B cell (primary cell): ENCODE measurements around the gene KIAA0232. TPM values are rescaled to one million over a fixed set of nuclear protein-coding genes. Genes with fewer than 3 reads are reported as not detected.

Experiments used
- ATAC-seq: fragments of 200-7000 bp; cut with Tn5 transposase; one replicate; pipeline ENCODE4 v1.10.0; 2021; ENCODE audit warnings: low read depth, mild to moderate bottlenecking, moderate number of reproducible peaks, moderate library complexity
- CTCF ChIA-PET: fragments of 350-600 bp; sonication (Branson Sonifier 250); formaldehyde crosslinking; loops from one replicate; lab custom pipeline; 2021; ENCODE audit warnings: antibody characterized with exemption, inconsistent platforms; lab: Charles Lee
- POLR2A ChIA-PET: fragments of 350-600 bp; sonication (Branson Sonifier 250); formaldehyde crosslinking; loops from one replicate; lab custom pipeline; 2021; ENCODE audit warnings: antibody characterized with exemption; lab: Charles Lee
- DNase-seq: peaks from one replicate; pipeline ENCODE4 v3.0.0; 2013
- H2AFZ ChIP-seq: 2 replicates; pipeline ENCODE4 v1.6.1; 2012; ENCODE audit warnings: mild to moderate bottlenecking, low read depth, low read length; ENCODE audit not compliant: insufficient read depth, poor library complexity, severe bottlenecking
- H3K27ac ChIP-seq, 2 donors: 1 replicate in 1 of 2; 2 replicates in 1 of 2; pipeline ENCODE4 v1.5.1; 2012 to 2013; ENCODE audit warnings: low read length in 2 of 2, mild to moderate bottlenecking in 2 of 2, moderate library complexity in 1 of 2
- H3K27me3 ChIP-seq, 4 experiments: fragments of 200-600 bp in 1 of 4; sonication (generic) in 1 of 4; replicated peaks in 1 of 4; 1 replicate in 2 of 4; 2 replicates in 2 of 4; pipeline versions ENCODE4 v1.6.1 to v1.7.0; 2013 to 2016; ENCODE audit warnings: low read length in 3 of 4, mild to moderate bottlenecking in 2 of 4, mixed read lengths in 1 of 4, moderate library complexity in 1 of 4; ENCODE audit not compliant: insufficient read depth in 4 of 4, control insufficient read depth in 3 of 4; ENCODE audit errors: control extremely low read depth in 1 of 4
- H3K36me3 ChIP-seq, 2 experiments: replicated peaks in 1 of 2; 1 replicate in 1 of 2; 2 replicates in 1 of 2; pipeline versions ENCODE4 v1.6.1 to v1.7.1; 2013; ENCODE audit warnings: low read length in 1 of 2; ENCODE audit not compliant: insufficient read depth in 2 of 2, control insufficient read depth in 1 of 2; ENCODE audit errors: control extremely low read depth in 1 of 2, extremely low read depth in 1 of 2
- H3K4me1 ChIP-seq, 2 donors: fragments of 200-600 bp in 1 of 2; sonication (generic) in 1 of 2; 1 replicate in 1 of 2; 2 replicates in 1 of 2; pipeline versions ENCODE4 v1.5.1 to v1.6.1; 2013 to 2017; ENCODE audit warnings: low read length in 2 of 2; ENCODE audit not compliant: control insufficient read depth in 2 of 2, insufficient read depth in 2 of 2
- H3K4me2 ChIP-seq: replicated peaks from 2 replicates; pipeline ENCODE3; 2012; ENCODE audit warnings: mild to moderate bottlenecking, low read depth, low read length; ENCODE audit not compliant: poor library complexity, severe bottlenecking
- H3K4me3 ChIP-seq, 5 experiments: fragments of 200-600 bp in 1 of 5; sonication (generic) in 1 of 5; 1 replicate in 3 of 5; 2 replicates in 2 of 5; pipeline versions ENCODE4 v1.5.1 to v1.7.0; 2011 to 2016; ENCODE audit warnings: low read length in 4 of 5, mild to moderate bottlenecking in 4 of 5, low read depth in 2 of 5, control low read depth in 1 of 5, moderate library complexity in 1 of 5; ENCODE audit not compliant: insufficient read depth in 1 of 5; ENCODE audit errors: control extremely low read depth in 1 of 5, extremely low read depth in 1 of 5
- H3K79me2 ChIP-seq: fragments of 200-600 bp; sonication (generic); one replicate; pipeline ENCODE4 v1.6.0; 2016; ENCODE audit warnings: low read length; ENCODE audit not compliant: control insufficient read depth, insufficient read depth
- H3K9ac ChIP-seq: fragments of 200-600 bp; sonication (generic); 2 replicates; pipeline ENCODE4 v1.6.1; 2017; ENCODE audit warnings: mild to moderate bottlenecking, low read length, moderate library complexity
- H3K9me3 ChIP-seq, 3 donors: one replicate each; pipeline versions ENCODE4 v1.6.1 to v1.7.1; 2013; ENCODE audit warnings: low read length in 2 of 3; ENCODE audit not compliant: control insufficient read depth in 2 of 3, insufficient read depth in 1 of 3; ENCODE audit errors: control extremely low read depth in 1 of 3
- H4K20me1 ChIP-seq: 2 replicates; pipeline ENCODE4 v1.6.0; 2012; ENCODE audit warnings: mild to moderate bottlenecking, low read length; ENCODE audit not compliant: insufficient read depth, control insufficient read depth, poor library complexity, severe bottlenecking
- H3K27ac Mint-ChIP-seq: one replicate; pipeline ENCODE4 v1.8.0; 2021; ENCODE audit warnings: mixed read lengths
- H3K27me3 Mint-ChIP-seq: one replicate; pipeline ENCODE4 v1.8.0; 2021; ENCODE audit warnings: mixed read lengths
- H3K4me1 Mint-ChIP-seq: one replicate; pipeline ENCODE4 v1.8.0; 2021; ENCODE audit warnings: mixed read lengths
- H3K4me3 Mint-ChIP-seq: one replicate; pipeline ENCODE4 v1.8.0; 2021; ENCODE audit warnings: mixed read lengths
- H3K9me3 Mint-ChIP-seq: one replicate; pipeline ENCODE4 v1.8.0; 2022; ENCODE audit warnings: mixed read lengths; ENCODE audit not compliant: insufficient read depth
- EZH2 ChIP-seq: IDR thresholded peaks from 2 replicates; pipeline ENCODE4 v1.6.1; 2012; ENCODE audit warnings: borderline replicate concordance, low read depth, mild to moderate bottlenecking, moderate library complexity, low read length; ENCODE audit not compliant: insufficient read depth, poor library complexity, severe bottlenecking
- WGBS: methylation state at CpG from one replicate; pipeline ENCODE4 v1.1.5; 2013; ENCODE audit warnings: missing lambda C conversion rate; ENCODE audit not compliant: insufficient coverage; 5-methylcytosine and 5-hydroxymethylcytosine counted together
- intact Hi-C: fragments of 100-400 bp; cut with micrococcal nuclease; formaldehyde crosslinking; loops from one replicate; pipeline ENCODE4 v1.10.0; 2022
- polyA plus RNA-seq: library from polyadenylated mRNA; depleted of rRNA; stranded (reverse); fragments of >200 nt; gene quantifications from 2 replicates; pipeline ENCODE4 v1.2.3, GENCODE V29; 2012
- total RNA-seq, 2 donors: library from RNA; stranded (reverse); fragments of 120-200 nt in 1 of 2; gene quantifications; 1 replicate in 1 of 2; 2 replicates in 1 of 2; pipeline versions ENCODE4 v1.2.3 to v1.2.4, GENCODE V29; 2013 to 2022
- TF ChIP-seq, protein P1 (sequence below): fragments of 200-600 bp; IDR thresholded peaks from one replicate; pipeline ENCODE4 v1.8.0; 2022; ENCODE audit warnings: antibody characterized with exemption, mild to moderate bottlenecking

KIAA0232 gene
- total and polyA plus RNA-seq, 2 donors (not counting 1 experiment from before 2014, with no cell fraction given) = 2.9 to 20.8 TPM

DNA sequence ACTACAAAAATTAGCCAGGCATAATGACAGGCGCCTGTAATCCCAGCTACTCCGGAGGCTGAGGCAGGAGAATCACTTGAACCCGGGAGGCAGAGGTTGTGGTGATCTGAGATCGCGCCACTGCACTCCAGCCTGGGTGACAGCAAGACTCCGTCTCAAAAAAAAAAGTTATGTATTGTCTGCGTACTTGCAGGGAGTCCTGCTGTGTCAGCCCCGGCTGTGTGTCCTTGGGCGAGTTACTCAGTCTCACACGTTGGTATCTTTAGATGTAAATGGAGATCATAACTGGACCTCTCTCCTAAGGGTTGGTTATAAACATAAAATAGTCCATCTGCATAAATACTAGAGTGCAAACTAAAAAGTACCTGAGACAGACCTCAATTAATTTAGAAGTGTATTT lies 104.4 kb downstream of the KIAA0232 start:
- ATAC-seq = no peak
- Histone ChIP-seq H2AFZ (no peak overlapping the region), H3K36me3 (peaks cover 2 to 3% of the 10 kb centered on the region in 2 experiments), H3K4me1 (peaks cover 8 to 12% of the 10 kb centered on the region in 2 donors), H3K27ac (no peak overlapping the region), H3K27me3 (no peaks in the 10 kb centered on the region), H3K4me2 (no peak overlapping the region), H4K20me1 (no peaks in the 10 kb centered on the region), H3K9ac (no peak overlapping the region), H3K79me2 (no peaks in the 10 kb centered on the region), H3K4me3 (no peak overlapping the region), H3K9me3 (peaks cover 0 to 26% (median 0%) of the 10 kb centered on the region in 3 donors)
- CTCF ChIA-PET = interaction anchor here (0.7 to 5.5 kb wide), 6 partner anchors 14 to 195 kb away, joined by 3 to 33 read pairs (median 4); no protein-coding TSS in a partner anchor
- TF ChIP-seq, protein P1, sequence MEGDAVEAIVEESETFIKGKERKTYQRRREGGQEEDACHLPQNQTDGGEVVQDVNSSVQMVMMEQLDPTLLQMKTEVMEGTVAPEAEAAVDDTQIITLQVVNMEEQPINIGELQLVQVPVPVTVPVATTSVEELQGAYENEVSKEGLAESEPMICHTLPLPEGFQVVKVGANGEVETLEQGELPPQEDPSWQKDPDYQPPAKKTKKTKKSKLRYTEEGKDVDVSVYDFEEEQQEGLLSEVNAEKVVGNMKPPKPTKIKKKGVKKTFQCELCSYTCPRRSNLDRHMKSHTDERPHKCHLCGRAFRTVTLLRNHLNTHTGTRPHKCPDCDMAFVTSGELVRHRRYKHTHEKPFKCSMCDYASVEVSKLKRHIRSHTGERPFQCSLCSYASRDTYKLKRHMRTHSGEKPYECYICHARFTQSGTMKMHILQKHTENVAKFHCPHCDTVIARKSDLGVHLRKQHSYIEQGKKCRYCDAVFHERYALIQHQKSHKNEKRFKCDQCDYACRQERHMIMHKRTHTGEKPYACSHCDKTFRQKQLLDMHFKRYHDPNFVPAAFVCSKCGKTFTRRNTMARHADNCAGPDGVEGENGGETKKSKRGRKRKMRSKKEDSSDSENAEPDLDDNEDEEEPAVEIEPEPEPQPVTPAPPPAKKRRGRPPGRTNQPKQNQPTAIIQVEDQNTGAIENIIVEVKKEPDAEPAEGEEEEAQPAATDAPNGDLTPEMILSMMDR = no peak
- TF ChIP-seq EZH2 = no peak
- no peaks in the 10 kb centered on the region for H3K27me3 Mint-ChIP-seq
- DNase-seq = no peak
- no peaks in the 10 kb centered on the region for H3K9me3 Mint-ChIP-seq
- intact Hi-C loops = no loop called here
- POLR2A ChIA-PET = no interaction called here
- no peak overlapping the region for H3K27ac Mint-ChIP-seq
- no peak overlapping the region for H3K4me3 Mint-ChIP-seq
- H3K4me1 Mint-ChIP-seq = peaks cover 4% of the 10 kb centered on the region
- WGBS = 98% methylated on average over 7 of the region's 10 CpGs

DNA sequence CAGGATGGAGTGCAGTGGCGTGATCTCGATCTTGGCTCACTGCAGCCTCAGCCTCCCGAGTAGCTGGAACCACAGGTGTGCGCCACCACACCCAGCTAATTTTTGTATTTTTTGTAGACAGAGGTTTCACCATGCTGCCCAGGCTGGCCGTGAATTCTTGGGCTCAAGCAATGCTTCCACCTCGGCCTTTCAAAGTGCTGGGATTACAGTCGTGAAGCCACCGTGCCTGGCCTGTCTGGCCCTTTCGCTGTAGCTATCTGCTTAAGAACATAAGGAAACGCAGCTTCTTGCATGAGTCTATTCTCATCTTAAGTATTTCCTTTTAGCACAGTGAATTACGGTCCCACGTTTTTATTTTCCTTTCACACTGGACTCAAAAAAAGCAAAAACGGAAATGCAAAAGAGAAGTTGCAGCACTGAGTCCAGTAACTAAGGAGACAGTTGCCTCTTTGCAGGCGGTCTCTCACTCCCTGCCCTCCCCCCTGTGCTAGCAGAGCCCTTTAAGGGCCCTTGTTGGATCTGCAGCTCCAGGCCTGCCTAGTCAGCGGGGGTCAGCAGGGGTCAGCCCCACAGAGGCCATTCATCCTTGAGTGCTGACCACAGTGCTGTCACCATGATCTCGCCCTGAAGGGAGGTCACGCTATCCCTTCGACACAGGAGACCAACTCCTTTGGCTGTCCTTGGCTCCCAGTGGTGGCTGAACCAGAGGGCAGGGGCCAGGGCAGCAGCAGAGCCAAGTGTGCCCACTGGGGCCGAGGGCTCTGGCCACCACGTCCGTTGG lies 105.3 kb downstream of the KIAA0232 start:
- H3K4me3 ChIP-seq = no peak overlapping the region
- Mint-ChIP-seq H3K4me1 (peaks cover 7% of the 10 kb centered on the region), H3K27me3 (no peaks in the 10 kb centered on the region), H3K9me3 (no peaks in the 10 kb centered on the region), H3K4me3 (no peak overlapping the region), H3K27ac (no peak overlapping the region)
- no peaks in the 10 kb centered on the region for H3K27me3 ChIP-seq
- CTCF ChIA-PET = interaction anchor here (0.7 kb wide), 1 partner anchor 14 kb away, joined by 3 read pairs; no protein-coding TSS in a partner anchor
- POLR2A ChIA-PET = no interaction called here
- H4K20me1 ChIP-seq = no peaks in the 10 kb centered on the region
- 48% methylated on average over 19 of the region's 21 CpGs for WGBS
- ATAC-seq (no peak), DNase-seq (no peak)
- no peak overlapping the region for H3K9ac ChIP-seq
- H3K4me2 ChIP-seq = peak overlapping the region; percentile 40
- no peak overlapping the region for H2AFZ ChIP-seq
- intact Hi-C loops = no loop called here
- peaks cover 14 to 20% of the 10 kb centered on the region in 2 donors for H3K4me1 ChIP-seq
- H3K27ac ChIP-seq = no peak overlapping the region
- peaks cover 0 to 1% of the 10 kb centered on the region in 2 experiments for H3K36me3 ChIP-seq
- H3K9me3 ChIP-seq = peaks cover 0 to 26% (median 0%) of the 10 kb centered on the region in 3 donors
- TF ChIP-seq, protein P1 = no peak
- no peak for TF ChIP-seq EZH2
- no peaks in the 10 kb centered on the region for H3K79me2 ChIP-seq
